Placental epithelial cell (primary cell): ENCODE measurements around the gene NOVA1. TPM values are rescaled to one million over a fixed set of nuclear protein-coding genes. Genes with fewer than 3 reads are reported as not detected.

ENCODE experiments used
- total RNA-seq: library from RNA; depleted of rRNA; stranded (reverse); fragments of >200 nt; gene quantifications from 2 replicates; pipeline ENCODE4 v1.2.3, GENCODE V29; 2012

Gene NOVA1
- total RNA-seq: not detected in 2 replicates

GRCh38 chr14:26597589-26598080, at the start of gene NOVA1:
Gene NOVA1 (minus strand): TSS chr14:26598033. CDS start chr14:26597436, 597 bp downstream.

